KOPT-K1 (cell line): ENCODE results near the gene UBLCP1.

Experiments
- H3K27ac ChIP-seq: fragments of 200-600 bp; sonication (generic); 2 replicates; pipeline ENCODE4 v1.5.1; 2016; ENCODE audit warnings: antibody characterized with exemption, mild to moderate bottlenecking, low read depth, low read length; ENCODE audit not compliant: poor library complexity, severe bottlenecking
- H3K36me3 ChIP-seq: fragments of 200-600 bp; sonication (generic); 2 replicates; pipeline ENCODE4 v1.5.1; 2017; ENCODE audit warnings: antibody characterized with exemption, mild to moderate bottlenecking, low read length, moderate library complexity; ENCODE audit not compliant: insufficient read depth
- H3K9me3 ChIP-seq: fragments of 200-600 bp; sonication (generic); 2 replicates; pipeline ENCODE4 v1.5.1; 2017; ENCODE audit warnings: antibody characterized with exemption, low read length, mild to moderate bottlenecking; ENCODE audit not compliant: insufficient read depth, poor library complexity, severe bottlenecking

UBLCP1 gene

GRCh38 chr5:159316519-159317383, 53.7 kb downstream of the UBLCP1 start:
- Histone ChIP-seq H3K27ac (no peak overlapping the region), H3K9me3 (no peaks in the 10 kb centered on the region), H3K36me3 (no peaks in the 10 kb centered on the region)

DNA sequence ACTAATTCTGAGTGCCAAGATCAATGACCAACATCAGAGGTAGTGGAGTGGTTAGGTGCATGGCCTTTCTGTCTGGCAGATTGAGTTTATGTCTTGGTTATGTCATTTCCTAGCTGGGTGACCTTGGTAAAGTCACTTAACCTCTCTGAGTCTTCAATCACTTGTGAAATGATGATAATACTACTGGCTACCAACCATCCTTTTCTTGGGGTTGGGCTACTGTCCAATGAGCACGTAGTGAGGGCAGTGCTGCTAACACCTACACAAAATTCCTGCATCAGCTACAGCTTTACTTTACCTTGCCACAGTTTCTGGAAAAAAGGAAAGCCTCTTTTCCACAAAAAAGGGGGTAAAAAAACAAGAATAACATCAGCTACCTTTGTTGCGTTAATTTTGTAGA, 54.8 kb downstream of the UBLCP1 start:
- Histone ChIP-seq H3K36me3 (no peaks in the 10 kb centered on the region), H3K27ac (no peak overlapping the region), H3K9me3 (no peaks in the 10 kb centered on the region)

DNA sequence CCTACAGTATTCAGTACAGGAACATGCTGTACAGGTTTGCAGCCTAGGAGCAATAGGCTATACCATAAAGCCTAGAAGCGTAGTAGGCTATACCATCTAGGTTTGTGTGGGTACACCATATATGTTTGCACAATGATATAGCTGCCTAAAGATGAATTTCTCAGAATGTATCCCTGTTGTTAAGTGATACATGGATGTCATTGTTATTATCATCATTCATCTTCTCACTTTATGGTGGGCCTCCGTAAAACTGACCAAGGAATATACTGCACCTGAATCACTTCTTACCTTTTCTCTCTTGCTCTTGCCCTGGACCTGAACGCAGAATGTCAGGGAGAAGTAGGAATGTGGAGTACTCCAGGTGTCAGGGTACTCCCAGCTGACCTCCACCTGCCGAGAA, 55.4 kb downstream of the UBLCP1 start:
- Histone ChIP-seq H3K36me3 (no peaks in the 10 kb centered on the region), H3K9me3 (no peaks in the 10 kb centered on the region), H3K27ac (no peak overlapping the region)

- H3K27ac ChIP-seq: no peak overlapping the region
- H3K9me3 ChIP-seq: no peaks in the 10 kb centered on the region
- no peaks in the 10 kb centered on the region for H3K36me3 ChIP-seq
These were observed 56.3 kb downstream of the UBLCP1 start for GRCh38 chr5:159319363-159319762.

- H3K36me3 ChIP-seq: no peaks in the 10 kb centered on the region
- no peak overlapping the region for H3K27ac ChIP-seq
- H3K9me3 ChIP-seq: no peaks in the 10 kb centered on the region
These were observed 56.7 kb downstream of the UBLCP1 start for GRCh38 chr5:159319832-159320231.

DNA sequence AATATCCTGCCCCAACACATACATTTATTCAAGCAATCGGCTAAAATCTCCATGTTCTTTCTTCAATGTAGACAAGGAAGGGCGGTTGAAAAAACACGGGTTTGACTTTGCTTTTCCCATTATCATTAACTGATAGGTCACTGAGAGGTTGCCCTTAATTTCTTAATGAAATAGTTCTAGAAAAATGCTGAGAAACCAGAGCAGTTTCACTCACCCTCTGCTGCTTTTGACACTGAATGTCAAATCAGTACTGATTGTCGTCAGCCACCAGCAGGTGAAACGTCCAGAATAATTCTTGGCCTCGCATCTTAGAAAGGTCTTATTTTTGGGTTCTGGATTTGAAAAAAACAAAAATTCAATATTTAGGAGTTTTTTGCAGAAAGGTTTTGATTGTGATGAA, 59.1 kb downstream of the UBLCP1 start:
- no peaks in the 10 kb centered on the region for H3K36me3 ChIP-seq
- no peaks in the 10 kb centered on the region for H3K9me3 ChIP-seq
- H3K27ac ChIP-seq: no peak overlapping the region

DNA sequence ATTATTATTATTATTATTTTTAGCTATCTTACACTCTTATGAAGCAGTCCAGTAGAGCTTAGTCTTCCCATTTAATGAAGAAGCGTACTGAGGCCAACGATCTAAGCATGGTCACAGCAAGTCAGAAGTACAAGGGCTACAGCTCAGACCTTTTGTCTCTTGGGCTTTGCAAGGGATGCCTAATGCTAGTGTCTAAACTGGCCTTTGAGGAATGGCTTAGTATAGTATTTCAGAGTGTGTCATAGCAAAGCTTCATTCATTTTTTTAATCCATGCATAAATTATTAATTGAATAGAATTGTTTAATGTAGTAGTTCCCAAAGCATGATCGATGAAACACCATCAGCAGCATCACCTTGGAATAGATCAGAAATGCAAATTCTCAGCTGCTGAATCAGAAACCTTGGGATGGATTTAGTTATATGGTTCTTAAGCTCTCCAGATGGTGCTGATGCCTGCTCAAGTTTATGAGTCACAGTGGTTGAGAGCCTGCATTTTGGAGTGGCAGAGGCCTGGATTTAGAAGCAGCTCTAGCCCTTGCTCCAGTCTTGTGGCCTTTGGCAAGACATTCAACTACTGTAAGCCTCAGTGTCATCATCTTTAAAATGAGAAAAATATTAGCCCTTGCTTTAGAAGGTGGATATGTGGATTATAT, 61.1 kb downstream of the UBLCP1 start:
- no peaks in the 10 kb centered on the region for H3K36me3 ChIP-seq
- no peak overlapping the region for H3K27ac ChIP-seq
- H3K9me3 ChIP-seq: no peaks in the 10 kb centered on the region

DNA sequence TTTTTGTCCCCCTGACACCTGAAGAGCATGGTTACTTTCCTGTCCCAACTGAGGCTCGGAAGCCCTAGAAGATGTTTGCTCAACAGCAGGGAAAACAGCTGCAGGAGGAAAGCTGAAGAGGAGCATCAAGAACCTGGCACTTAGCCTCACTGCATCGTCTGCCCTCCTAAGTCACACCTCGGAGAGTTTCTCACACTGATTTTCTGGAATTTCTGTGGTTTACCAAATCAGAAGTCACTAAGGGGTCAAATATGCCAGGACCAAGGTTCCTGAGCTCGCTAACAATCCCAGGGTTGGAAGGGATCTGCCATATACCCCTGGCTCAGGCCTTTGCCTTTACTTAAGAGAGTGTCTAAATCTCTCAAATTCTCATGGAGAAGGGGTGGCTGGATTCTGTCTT, 61.9 kb downstream of the UBLCP1 start:
- Histone ChIP-seq H3K27ac (no peak overlapping the region), H3K36me3 (no peaks in the 10 kb centered on the region), H3K9me3 (no peaks in the 10 kb centered on the region)

DNA sequence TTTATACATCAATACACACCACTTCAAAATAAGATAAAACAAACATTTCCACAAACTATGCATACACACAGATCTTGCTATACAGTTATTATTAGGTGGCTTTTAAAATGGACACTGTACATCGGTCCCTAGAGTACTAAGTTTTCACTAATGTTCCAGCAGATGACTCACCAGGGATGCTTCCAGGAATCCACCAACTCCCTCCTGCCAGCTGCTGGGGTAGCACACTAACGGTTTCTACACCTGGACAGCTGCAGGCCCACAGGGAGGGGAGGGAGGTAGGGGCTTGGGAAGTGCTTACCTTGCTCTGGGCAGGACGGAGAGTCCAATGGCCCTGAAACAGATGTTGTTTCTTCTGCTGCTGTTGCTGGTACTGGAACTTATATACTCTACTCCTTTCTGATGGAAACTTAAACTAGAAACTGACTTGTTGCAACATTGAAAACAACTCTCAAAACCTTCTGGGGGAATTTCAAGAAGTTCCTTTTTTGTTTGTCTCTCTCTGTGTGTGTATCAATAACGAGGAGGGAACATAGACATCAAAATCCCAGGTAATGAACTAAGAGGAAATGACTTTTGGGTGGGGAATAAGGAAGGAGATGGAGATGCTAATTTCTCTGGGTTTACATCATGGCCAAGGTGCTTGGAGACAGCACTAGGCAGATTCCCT, 67.2 kb downstream of the UBLCP1 start, which contains the start of gene IL12B:
Gene IL12B, minus strand, starts transcription at position 357 of the 670 bp plus-strand sequence. CDS start 3,705 bp downstream, outside the sequence.
- no peaks in the 10 kb centered on the region for H3K36me3 ChIP-seq
- H3K9me3 ChIP-seq: no peaks in the 10 kb centered on the region
- H3K27ac ChIP-seq: no peak within 1 kb of the TSS

GRCh38 chr5:159331093-159331973, 68.2 kb downstream of the UBLCP1 start:
- Histone ChIP-seq H3K36me3 (no peaks in the 10 kb centered on the region), H3K27ac (no peak overlapping the region), H3K9me3 (no peaks in the 10 kb centered on the region)

- no peaks in the 10 kb centered on the region for H3K36me3 ChIP-seq
- H3K27ac ChIP-seq: no peak overlapping the region
- H3K9me3 ChIP-seq: no peaks in the 10 kb centered on the region
These were observed 69.9 kb downstream of the UBLCP1 start for GRCh38 chr5:159332800-159333544.

GRCh38 chr5:159333545-159333925, 70.4 kb downstream of the UBLCP1 start:
- no peaks in the 10 kb centered on the region for H3K36me3 ChIP-seq
- H3K9me3 ChIP-seq: no peaks in the 10 kb centered on the region
- H3K27ac ChIP-seq: no peak overlapping the region
